8988T (cell line): Measurements from ENCODE around the gene BBOF1.
A peak's percentile ranks its signal among the peaks of the same experiment; 100 is the strongest.
"Not testable (repeated sequence)": the region's sequence is repeated elsewhere in the genome, so short reads cannot be mapped to it uniquely, and the experiment has no call there.

Source experiments
- DNase-seq: peaks from one replicate; pipeline ENCODE4 v3.0.0; 2011

Gene BBOF1

GRCh38 chr14:74018586-74019407 lies at the start of gene BBOF1, which contains the start of gene ENTPD5:
BBOF1 (plus strand) TSS chr14:74019349; CDS start chr14:74019479, 130 bp downstream.
ENTPD5 (minus strand) TSS chr14:74019288; CDS start chr14:73988102, 31,186 bp downstream.
- DNase-seq, result peak; percentile 96

GRCh38 chr14:73973497-73973896 lies 45.7 kb upstream of the BBOF1 start:
- DNase-seq, result no peak

- no peak for DNase-seq
These were observed 43.0 kb upstream of the BBOF1 start for GRCh38 chr14:73976125-73976524.

- DNase-seq, result no peak
These were observed 41.3 kb upstream of the BBOF1 start for GRCh38 chr14:73977896-73978295.

GRCh38 chr14:73988065-73988464 lies 31.1 kb upstream of the BBOF1 start:
- no peak for DNase-seq

- DNase-seq, result not testable (repeated sequence)
These were observed 30.5 kb upstream of the BBOF1 start for GRCh38 chr14:73988656-73989055.

- DNase-seq, result no peak
These were observed 28.1 kb upstream of the BBOF1 start for GRCh38 chr14:73991092-73991491.

- DNase-seq, result not testable (repeated sequence)
These were observed 24.2 kb upstream of the BBOF1 start for GRCh38 chr14:73994926-73995325.

GRCh38 chr14:73995977-73996378 lies 23.2 kb upstream of the BBOF1 start:
- DNase-seq, result no peak

- no peak for DNase-seq
These were observed 22.4 kb upstream of the BBOF1 start for GRCh38 chr14:73996731-73997107.

- no peak for DNase-seq
These were observed 21.8 kb upstream of the BBOF1 start for GRCh38 chr14:73997108-73997943.

GRCh38 chr14:73997944-73998447 lies 21.2 kb upstream of the BBOF1 start:
- no peak for DNase-seq

GRCh38 chr14:73998726-73999125 lies 20.4 kb upstream of the BBOF1 start:
- no peak for DNase-seq

- not testable (repeated sequence) for DNase-seq
These were observed 13.5 kb upstream of the BBOF1 start for GRCh38 chr14:74005664-74006063.

GRCh38 chr14:74008843-74009499 lies 10.2 kb upstream of the BBOF1 start:
- no peak for DNase-seq

- no peak for DNase-seq
These were observed 4.8 kb upstream of the BBOF1 start for GRCh38 chr14:74014299-74014698.

GRCh38 chr14:74015176-74015575 lies 4.0 kb upstream of the BBOF1 start:
- no peak for DNase-seq

- no peak for DNase-seq
These were observed 3.2 kb upstream of the BBOF1 start for GRCh38 chr14:74015963-74016362.

- DNase-seq, result no peak
These were observed 969 bp upstream of the BBOF1 start for GRCh38 chr14:74018174-74018585.

- DNase-seq, result no peak
These were observed 424 bp downstream of the BBOF1 start for GRCh38 chr14:74019408-74020137.

- no peak for DNase-seq
These were observed 3.2 kb downstream of the BBOF1 start for GRCh38 chr14:74022346-74022745.

- DNase-seq, result no peak
These were observed 10.0 kb downstream of the BBOF1 start for GRCh38 chr14:74029136-74029535.
